GM18505 (cell line): ENCODE results near the gene NPEPPS.
"Not testable (repeated sequence)": the region's sequence is repeated elsewhere in the genome, so short reads cannot be mapped to it uniquely, and the experiment has no call there.

Experiments used
- ATAC-seq: cut with Tn5 transposase; IDR thresholded peaks from one replicate; pipeline ENCODE4 v1.9.1; 2021; ENCODE audit not compliant: unreplicated experiment
- POLR2A ChIP-seq: IDR thresholded peaks from 4 replicates; pipeline ENCODE4 v1.6.1; 2011; ENCODE audit warnings: borderline replicate concordance; ENCODE audit not compliant: insufficient read depth, insufficient read length; ENCODE audit errors: extremely low read depth

NPEPPS gene

DNA sequence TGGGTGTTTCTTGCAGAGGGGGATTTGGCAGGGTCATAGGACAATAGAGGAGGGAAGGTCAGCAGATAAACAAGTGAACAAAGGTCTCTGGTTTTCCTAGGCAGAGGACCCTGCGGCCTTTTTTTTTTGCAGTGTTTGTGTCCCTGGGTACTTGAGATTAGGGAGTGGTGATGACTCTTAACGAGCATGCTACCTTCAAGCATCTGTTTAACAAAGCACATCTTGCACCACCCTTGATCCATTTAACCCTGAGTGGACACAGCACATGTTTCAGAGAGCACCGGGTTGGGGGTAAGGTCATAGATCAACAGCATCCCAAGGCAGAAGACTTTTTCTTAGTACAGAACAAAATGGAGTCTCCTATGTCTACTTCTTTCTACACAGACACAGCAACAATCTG lies 25.2 kb downstream of the NPEPPS start:
- ATAC-seq, result not testable (repeated sequence)

DNA sequence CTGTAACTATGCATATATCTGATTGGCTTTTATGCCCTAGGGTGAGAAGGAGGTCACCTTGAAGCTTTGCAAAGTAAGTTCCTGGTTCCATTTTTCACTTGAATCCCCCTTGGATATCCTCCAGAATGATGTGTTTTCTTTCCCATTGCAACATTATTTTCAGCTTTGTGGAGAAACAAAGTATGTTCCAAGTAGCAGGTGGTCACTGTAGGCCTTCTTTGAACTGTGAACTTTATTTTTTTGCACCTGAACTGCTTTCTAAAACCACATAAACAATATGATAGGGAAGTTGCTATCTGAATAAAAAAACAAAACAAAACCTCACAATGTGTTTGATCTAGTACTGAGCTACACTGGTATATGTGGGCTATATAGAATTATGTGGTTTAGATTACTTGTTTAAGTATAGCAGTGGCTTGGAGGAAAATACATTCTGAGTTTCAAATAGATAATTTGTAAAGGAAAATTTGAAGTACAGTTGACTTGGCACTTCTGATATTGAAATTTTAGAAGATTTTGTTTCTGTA lies 29.7 kb downstream of the NPEPPS start:
- ATAC-seq, result not testable (repeated sequence)

DNA sequence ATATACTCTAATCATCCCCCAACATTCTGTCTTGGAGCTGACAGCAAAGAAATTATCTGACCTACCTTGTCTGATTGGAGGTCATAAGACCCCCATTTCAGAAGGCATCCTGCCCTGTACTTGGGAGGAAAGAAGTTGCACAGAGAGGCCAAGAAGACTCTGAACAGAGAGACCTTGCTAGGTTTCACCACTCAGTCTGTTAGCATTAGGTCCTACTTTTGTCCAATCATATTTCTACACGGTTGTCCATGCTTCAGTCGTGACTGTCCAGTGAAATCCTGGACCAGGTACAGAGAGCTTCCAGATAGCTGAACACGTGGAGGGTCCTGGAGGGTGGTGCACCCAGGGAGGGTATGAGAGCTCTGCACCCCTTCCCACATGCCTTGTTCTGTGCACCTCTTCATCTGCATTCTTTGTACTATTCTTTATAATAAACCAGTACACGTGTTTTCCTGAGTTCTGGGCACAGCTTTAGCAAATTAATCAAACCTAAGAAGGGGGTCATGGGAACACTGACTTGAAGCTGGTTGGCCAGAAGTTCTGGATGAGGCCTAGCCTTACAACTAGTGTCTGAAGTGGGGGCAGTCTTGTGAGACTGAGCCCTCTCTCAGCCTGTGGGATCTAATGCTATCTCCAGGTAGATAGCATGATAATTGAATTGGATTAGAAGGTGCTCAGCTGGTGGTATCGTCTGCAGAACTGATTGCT lies 30.9 kb downstream of the NPEPPS start:
- ATAC-seq, result not testable (repeated sequence)

DNA sequence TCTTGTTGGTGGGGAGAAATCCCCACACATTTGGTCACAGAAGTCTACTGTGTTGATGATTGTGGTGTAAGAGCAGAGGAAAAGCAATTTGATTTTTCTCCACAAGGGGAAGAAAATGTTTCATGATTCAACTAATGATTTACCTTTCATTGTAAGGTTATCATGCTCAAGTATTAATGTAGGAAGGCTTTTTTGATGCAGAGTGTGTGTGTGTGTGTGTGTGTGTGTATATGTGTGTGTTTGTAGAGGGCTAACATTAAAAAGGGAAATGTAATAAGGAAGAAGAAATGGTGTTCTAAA lies 31.4 kb downstream of the NPEPPS start:
- not testable (repeated sequence) for ATAC-seq

DNA sequence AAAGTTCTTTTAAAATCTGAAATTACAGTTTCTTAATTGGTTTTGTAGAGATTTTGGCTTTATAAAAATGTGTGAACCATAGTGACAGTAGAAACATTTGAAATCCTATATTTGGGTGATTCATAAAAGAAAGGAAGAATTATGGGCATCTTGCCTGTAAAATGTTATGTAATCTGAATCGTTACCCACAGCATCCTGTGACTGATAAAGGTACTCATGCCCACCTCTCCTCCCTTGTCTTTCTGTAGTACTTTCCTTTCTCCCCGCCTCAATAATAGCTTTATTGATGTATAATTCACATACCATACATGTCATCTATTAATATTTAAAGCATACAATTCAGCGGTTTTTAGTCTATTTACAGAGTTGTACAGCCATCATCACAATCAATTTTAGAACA lies 36.4 kb downstream of the NPEPPS start:
- not testable (repeated sequence) for ATAC-seq

DNA sequence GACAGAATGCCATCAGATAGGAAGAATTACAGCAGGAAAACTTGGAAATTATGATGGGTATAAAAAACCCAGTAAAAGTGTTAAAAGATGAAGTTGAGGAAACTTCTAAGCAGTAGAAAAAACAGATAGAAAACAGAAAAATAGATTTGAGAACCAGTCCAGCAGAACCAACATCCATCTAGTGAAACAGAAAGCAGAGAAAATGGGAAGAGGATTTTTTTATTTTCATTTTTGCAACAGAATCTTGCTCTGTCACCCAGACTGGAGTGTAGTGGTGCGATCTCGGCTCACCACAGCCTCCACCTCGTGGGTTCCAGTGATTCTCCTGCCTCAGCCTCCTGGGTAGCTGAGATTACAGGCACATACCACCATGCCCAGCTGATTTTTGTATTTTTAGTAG lies 41.7 kb downstream of the NPEPPS start:
- not testable (repeated sequence) for ATAC-seq

DNA sequence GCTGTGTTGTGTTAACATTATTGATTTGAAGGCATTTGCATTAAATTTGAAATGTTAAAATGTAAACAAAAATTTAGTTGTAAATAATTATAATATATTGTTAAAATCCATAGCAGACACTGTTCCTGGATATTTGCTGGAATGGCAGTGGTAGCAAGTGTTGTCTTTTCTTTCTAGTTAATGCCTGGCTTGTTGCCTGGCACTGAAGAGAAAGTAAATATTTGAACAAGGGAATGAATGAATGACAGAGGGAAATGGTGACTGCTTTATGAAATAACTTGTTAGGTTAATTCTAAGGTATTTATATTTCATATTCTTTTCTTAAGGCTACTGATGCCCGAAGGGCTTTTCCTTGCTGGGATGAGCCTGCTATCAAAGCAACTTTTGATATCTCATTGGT lies 51.5 kb downstream of the NPEPPS start:
- not testable (repeated sequence) for ATAC-seq

DNA sequence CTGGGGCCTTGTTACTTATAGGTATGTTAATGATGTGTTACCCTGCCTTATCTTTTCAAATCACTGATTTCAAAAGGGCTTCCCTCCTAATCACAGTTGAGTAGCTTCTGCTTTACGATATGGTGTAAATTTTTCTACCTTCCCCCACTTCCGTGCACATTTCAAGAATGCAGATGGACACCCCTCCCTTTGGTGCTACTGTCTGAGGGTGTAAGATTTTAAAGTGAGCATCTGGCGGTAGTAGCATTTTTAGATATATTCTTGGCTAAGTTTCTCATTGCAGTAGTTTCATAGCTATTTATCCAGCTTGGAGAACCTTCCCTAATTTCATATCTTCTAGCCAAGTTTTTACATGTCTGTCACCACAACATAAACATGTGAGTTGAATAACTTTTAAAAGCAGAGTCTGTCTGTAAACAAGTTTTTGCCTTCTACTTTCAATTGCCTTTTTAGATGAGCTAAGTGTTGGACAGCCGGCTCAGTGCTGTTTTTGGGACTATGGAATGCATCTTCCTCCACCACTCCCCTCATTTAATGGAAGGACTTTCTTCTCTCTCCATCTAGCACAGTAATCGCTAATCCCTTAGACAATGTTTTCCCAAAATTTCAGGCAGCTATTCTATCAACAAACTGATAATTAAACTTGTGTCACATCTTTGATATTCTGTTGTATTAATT lies 55.6 kb downstream of the NPEPPS start:
- not testable (repeated sequence) for ATAC-seq

DNA sequence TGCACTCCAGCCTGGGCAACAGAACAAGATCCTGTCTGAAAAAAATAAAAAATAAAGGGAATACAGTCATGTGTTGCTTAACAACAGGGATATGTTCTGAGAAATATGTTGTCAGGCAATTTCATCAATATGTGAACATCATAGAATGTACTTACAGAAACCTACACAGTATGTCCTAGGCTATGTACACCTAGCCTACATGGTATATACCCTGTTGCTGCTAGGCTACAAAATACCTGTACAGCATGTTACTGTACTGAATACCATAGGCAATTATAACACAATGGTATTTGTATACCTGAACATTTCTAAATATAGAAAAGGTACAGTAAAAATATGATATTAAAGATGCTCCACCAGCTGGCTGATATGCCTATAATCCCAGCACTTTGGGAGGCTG lies 62.6 kb downstream of the NPEPPS start:
- not testable (repeated sequence) for ATAC-seq

DNA sequence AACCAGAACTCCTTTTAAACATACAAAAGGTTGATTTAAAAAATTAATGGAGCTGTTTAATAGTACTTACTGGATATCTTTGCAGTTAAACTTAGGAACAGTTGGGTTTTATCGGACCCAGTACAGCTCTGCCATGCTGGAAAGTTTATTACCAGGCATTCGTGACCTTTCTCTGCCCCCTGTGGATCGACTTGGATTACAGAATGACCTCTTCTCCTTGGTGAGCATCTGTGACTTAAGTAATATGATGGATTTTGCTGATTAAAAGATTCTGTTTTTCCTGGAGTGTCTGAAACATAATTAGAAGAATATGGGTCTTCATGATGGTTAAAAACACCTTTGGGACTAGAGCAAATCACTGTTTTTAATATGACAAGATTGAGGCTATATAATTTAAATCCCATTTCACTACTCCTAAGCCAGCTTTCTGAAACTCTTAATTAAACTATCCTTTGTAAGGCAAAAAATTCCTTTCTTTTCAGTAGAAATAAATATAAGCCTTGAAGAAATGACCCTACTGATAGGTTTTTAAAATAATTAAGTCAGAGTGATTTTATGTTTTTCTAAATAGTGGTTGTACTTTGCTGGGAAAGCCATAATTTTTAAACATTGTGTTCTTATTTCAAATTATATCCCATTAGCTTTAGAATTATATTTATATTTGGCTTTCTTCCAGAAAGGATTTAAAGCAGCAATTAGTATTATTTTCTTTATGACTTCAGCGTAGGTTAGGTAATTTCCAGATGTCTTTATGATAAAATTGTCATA lies 73.1 kb downstream of the NPEPPS start:
- ATAC-seq, result no peak
- TF ChIP-seq POLR2A, result no peak

DNA sequence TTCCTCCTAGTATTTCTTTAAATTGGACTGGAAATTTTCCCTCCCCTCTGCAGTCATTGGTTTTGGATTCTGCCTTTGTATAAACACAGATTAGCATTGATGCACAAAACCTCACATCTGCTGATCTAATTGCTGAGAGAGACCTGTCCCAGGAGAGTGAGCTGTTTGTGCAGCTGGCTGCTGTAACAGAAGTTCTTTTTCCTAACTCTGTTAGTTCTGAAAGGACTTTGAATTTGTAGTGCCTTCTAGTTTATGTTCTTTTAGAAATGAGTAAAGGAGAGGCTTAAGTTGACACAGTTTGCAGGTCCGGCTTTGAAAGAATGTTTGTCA lies 73.7 kb downstream of the NPEPPS start:
- TF ChIP-seq POLR2A, result no peak
- ATAC-seq, result no peak

DNA sequence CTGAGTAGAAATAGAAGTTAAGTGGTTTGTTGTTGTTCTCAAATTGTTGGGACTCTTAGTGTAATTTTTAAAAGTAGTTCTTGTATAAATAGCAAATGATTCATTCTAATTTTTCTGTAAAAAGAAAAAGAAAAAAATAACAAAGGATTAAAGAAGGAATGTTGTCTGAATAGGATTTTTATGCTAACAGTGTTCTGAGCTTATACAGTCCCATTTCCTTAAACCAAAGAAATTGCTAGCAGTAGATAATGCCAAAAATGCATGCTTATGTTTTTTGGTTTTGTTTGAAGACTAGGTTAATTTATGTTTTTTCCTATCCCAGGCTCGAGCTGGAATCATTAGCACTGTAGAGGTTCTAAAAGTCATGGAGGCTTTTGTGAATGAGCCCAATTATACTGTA lies 74.1 kb downstream of the NPEPPS start:
- no peak for TF ChIP-seq POLR2A

DNA sequence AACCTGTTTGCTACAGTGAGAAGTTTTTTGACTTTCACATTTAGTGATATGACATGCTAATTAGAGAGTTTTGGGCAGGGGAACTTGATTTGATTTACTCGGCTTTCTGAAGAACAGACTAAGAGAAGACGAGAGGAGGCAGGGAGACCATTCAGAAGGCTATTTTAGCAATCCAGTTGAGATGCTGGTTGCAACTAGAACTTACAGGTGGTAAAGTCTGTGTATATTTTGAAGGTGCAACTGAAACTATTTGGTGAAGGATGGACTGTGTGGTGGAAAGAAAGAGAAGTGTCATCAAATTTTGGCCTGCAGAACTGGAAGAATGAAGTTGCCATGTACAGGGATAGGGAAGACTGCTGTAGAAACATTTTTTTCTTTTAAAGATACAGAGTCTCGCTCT lies 76.6 kb downstream of the NPEPPS start:
- no peak for ATAC-seq
- TF ChIP-seq POLR2A, result no peak

More for the DNA sequence above, 74.1 kb downstream of the NPEPPS start:
- ATAC-seq, result no peak

DNA sequence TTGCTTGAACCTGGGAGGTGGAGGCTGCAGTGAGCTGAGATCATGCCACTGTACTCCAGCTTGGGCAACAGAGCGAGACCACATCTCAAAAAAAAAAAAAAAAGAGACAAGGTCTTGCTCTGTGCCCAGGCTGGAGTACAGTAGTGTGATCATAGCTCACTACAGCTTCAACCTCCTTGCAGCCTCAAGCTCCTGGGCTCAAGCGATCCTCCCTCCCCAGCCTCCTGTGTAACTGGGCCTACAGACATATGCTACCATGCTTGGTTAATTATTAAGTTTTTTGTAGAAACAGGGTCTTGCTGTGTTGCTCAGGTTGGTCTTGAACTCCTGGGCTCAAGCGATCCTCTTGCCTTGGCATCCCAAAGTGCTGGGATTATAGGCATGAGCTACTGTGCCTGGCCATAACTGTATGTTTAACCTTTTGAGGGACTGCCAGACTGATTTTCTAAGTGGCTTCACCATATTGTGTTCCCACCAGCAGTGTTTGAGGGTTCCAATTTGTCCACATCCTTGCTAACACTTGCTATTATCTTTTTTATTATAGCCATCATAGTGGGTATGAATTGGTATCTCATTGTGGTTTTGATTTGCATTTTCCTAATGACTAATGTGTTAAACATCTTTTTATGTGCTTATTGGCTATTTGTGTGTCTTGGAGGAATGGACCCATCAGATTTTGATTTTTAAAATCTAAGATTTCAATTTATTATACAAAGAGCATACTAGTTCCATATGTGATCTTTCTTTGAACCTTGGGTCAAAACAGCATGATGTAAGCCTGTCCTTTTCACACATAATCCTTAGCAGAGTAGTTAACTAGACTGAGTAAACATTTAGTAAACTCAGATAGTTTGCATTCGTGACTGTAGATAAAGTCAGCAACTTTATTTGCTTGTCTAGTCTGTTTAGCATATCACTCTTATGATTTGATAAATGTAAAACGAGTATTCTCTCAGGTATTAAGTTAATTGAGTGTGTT lies 80.8 kb downstream of the NPEPPS start:
- no peak for TF ChIP-seq POLR2A
- no peak for ATAC-seq
